GM19099 (cell line): ENCODE measurements around the gene CSGALNACT2.
A peak's percentile ranks its signal among the peaks of the same experiment; 100 is the strongest.

Experiments
- POLR2A ChIP-seq: IDR thresholded peaks from 3 replicates; pipeline ENCODE4 v1.6.1; 2011; ENCODE audit warnings: low read depth; ENCODE audit not compliant: insufficient read length; ENCODE audit errors: extremely low read depth

Gene CSGALNACT2, protein sequence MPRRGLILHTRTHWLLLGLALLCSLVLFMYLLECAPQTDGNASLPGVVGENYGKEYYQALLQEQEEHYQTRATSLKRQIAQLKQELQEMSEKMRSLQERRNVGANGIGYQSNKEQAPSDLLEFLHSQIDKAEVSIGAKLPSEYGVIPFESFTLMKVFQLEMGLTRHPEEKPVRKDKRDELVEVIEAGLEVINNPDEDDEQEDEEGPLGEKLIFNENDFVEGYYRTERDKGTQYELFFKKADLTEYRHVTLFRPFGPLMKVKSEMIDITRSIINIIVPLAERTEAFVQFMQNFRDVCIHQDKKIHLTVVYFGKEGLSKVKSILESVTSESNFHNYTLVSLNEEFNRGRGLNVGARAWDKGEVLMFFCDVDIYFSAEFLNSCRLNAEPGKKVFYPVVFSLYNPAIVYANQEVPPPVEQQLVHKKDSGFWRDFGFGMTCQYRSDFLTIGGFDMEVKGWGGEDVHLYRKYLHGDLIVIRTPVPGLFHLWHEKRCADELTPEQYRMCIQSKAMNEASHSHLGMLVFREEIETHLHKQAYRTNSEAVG

DNA sequence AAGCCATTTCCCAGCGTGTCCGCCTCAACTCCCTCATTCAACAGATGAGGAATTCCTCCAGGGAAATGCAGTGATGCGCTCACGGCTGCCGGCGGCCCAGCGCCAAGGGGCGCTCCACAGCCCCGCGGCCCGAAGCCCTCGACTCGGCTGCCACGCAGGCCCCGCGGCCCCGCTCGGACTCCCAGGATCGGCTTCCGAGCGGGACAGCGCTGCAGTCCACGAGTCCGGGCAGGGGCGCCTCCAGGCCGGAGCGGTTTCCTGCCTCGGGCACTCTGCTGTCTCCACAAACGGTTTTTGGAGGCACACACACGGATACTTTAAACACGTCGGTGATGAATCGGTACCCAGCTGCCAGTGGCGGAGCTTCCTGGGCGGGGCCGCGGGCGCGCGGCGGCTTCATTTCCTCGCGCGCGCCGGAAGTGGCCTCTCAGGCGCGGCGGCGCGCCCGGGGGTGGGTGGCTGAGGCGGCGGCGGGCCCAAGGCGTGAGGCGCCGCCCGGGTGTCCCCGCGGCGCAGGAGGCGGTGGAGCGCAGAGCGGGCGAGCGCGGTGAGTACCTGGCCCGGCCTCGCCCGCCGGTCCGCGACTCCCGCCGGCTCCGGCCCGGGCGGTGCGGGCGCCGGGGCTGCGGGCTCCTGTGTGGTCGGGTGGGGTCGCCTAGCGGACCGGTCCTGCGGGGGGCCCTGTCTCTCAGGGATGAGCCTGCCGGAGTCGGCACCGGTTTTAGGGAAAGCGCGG lies at the start of gene CSGALNACT2:
Gene CSGALNACT2 (plus strand): TSS at position 425 of the 736 bp plus-strand sequence. CDS start 16,705 bp downstream, outside the sequence.
- TF ChIP-seq POLR2A = peak; percentile 91

DNA sequence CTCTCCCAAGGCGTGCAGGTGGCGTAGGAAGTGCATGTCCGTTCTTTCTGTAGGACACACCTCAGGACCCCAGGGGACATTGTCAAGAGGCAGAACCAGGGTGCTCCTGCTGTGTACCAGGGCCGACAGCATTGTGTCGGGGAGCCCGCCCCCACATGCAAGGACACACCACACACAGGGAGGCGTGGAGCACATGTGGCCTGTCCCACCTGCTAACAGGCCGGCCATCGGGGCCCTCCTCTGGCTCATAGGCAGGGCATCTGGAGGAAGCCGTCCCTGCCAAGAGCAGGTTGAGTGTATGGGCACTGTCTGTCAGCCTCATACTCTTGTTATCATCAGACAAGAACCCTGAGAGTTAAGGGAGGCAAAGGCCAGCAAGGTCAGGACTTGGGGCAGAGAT lies 48.7 kb upstream of the CSGALNACT2 start:
- TF ChIP-seq POLR2A = no peak

DNA sequence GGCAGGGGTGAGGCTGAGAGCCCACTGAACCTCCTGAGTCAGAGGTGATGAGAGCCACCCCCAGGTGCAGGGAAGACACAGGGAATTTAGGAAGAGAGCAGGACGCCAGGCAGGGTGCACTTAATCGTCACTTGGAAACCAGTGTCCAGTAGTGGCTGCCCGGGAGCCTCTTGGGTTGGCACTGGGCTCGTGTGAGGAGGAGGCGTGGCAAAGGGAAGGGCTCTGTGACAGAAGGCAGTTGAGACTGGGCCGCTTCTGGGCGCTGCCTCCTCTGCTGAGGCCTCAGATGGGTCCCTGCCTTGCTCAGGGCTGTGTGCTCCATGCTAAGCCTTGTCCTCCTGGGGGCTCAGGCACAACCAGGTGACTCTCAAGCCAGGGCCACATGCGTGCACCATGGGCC lies 48.1 kb upstream of the CSGALNACT2 start:
- no peak for TF ChIP-seq POLR2A

DNA sequence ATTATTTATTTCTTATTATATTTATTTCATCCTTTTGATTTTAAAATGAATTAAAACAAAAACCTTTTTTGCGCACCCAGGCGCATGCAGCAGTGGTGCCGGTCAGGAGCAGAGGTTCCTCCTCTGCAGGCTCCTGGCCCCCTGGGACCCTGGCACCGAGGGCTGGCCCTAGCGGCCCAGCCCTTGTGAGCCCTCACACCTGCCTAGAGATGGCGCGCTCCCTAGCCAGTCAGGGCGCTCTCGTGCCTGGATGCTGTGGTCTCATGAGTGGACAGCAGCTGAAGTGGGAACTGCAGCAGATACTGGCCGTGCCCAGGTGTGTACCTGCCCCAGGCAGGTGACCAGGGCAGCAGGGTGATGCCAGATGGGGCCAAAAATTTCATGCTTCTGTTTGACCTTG lies 47.6 kb upstream of the CSGALNACT2 start:
- TF ChIP-seq POLR2A = no peak

DNA sequence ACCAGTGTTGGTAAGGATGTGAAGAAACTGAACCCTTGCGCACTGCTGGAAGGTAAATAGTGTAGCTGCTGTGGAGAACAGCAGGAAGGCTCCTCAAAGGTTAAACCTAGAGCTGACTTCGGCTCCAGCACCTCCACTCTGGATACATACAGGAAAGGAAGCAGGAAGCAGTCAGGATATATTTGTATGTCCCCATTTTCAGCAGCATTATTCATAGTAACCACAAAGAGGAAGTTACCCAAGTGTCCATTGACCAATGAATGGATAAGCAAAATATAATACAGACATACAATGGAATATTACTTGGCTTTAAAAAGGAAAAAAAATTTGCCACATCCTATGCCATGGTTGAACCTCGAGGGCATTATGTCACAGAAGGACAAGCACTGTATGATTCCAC lies 46.4 kb upstream of the CSGALNACT2 start:
- no peak for TF ChIP-seq POLR2A

DNA sequence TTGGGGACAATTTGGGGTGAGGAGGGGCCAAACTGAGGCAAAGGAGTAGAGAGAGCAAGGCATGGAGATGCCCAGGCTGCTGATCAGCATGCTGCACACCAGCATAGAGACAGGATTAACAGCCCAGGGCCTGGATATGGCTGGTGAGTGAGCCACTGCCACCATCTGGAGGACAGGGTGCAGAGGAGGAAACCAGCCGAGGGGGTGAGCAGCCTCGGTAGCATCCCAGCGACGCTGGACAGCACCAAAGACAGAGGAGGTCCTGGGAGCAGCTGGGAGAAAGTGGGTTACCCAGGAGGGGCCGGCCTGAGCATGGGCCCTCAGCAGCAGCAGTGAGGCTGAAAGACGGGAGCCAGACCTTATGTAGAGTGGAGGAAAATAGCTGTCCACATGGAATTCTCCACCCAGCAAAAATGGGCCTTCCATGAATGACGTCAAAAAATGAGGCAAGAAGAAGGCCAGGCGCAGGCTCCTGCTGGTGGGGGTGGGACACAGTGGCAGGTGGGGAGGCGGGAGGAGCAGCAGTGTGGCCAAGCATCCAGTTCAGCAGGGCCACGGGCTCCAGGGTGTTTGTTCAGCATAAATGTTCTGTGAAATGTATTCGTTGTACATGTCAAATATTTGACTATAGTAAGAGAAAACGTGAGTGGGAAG lies 44.7 kb upstream of the CSGALNACT2 start:
- TF ChIP-seq POLR2A = no peak

DNA sequence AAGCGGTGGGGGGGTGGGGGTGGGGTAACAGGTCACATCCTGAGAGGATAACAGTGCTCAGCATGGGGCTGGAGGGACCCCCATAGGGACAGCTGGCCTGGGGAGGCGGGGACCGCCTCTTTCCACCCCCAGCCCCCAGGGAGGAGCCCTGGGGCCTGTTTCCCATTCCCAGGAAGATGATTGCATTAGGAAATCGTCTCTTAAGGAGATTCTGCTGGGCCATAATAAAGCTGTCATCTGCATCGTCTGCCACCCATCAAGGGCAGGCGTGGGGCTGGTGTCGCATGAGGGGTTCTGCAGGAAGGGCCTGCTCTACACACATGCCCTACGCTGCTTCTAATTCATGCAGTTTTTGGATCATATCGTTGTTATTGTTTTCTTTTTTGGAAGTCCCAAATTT lies 44.2 kb upstream of the CSGALNACT2 start:
- no peak for TF ChIP-seq POLR2A

DNA sequence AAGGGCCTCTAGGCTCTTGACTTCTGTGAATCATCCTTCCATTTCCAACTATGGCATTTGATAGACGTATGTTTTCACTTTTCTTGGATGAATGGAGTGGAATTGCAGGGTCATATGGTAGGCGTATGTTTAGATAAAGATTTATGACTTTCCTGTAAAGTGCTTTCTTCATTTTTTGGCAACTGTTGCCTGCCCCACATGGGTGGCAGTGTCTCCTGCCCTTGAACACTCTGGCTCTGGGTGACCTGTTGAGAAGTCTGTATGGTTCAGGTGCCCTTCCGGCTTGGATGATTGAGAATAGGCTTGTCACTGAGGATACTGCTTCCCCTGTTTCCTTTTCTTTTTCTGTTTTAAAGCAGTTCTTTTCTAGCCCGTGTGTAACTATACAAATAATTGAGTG lies 38.3 kb upstream of the CSGALNACT2 start:
- no peak for TF ChIP-seq POLR2A

DNA sequence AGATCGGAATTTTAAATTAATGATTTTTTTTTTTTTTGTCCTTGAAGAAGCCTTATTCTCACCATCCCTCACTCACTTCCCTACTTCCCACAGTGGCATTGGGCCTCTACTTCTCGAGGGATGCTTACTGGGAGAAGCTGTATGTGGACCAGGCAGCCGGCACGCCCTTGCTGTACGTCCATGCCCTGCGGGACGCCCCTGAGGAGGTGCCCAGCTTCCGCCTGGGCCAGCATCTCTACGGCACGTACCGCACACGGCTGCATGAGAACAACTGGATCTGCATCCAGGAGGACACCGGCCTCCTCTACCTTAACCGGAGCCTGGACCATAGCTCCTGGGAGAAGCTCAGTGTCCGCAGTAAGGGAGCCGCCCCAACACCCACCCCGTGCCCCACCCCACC lies 37.9 kb upstream of the CSGALNACT2 start:
- TF ChIP-seq POLR2A = no peak

DNA sequence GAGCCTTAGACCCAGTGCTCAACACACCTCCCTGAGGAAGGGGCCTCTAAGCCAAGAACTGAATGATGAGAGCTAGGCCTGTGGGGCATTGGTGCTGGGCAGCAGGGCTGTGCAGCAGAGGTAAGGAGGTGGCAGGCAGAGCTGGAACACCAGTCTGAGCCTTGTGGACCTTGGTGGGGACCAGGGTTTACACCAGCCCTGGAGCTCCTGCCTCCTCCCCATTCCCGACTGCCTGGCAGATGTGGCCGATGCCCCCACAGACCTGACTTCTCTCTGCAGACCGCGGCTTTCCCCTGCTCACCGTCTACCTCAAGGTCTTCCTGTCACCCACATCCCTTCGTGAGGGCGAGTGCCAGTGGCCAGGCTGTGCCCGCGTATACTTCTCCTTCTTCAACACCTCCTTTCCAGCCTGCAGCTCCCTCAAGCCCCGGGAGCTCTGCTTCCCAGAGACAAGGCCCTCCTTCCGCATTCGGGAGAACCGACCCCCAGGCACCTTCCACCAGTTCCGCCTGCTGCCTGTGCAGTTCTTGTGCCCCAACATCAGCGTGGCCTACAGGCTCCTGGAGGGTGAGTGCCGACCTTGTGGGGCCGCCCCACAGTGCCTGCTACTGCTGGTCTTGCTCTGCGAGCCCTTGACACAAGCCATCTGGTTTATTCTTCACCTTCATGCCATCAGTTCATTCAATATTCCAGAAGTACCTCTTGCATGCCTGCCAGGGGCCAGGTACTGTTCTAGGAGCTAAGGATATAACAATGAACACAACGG lies 36.0 kb upstream of the CSGALNACT2 start:
- TF ChIP-seq POLR2A = no peak

DNA sequence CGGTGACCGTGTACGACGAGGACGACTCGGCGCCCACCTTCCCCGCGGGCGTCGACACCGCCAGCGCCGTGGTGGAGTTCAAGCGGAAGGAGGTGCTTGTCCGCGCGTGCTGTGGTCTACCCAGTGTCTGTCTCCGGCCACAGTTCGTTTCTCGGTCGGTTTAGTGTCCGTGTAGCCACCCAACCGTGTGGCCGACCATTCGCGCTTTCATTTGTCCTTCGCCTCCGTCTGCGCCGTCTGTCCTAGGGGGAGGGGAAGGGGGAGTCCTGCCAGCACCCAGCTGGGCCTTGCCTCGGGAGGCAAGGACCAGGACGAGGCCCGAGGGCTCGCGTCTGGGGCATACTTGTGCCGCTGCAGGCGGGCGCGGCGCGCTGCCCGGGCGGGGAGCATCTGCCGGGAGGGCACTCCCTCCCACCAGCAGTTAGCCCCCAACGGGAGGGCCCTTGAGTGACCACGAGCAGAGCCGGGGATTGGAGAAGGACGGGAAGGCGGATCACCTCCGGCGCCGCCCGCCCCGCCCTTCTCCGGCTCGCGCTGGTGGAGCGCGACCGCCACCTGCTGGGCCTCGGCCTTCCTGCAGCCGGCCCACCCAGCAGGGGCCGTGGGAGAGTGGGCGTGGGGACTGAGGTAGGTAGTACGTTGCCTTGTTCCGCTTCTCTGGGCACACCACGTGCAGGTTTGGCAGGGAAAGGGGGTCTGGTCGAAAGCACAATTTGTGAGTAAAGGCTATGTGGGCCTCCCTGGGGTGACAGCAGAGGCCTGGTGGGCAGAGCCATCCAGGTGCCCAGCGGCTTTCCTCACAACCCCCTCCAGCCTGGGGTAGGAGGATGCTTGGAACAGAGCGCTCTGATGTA lies 32.9 kb upstream of the CSGALNACT2 start:
- no peak for TF ChIP-seq POLR2A

DNA sequence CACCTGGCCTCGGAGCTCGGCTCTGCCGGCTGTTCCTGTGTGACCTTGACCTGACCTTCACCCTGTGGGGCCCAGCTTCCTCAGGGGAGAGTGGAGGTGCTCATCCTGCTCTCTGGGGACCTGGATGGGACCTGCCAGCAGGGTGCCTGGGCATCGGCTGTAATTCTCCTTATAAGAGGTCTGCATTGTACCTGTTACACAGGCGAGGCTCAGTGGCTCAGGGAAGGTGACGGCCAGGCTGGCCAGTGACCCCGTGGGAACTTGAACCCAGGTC lies 32.4 kb upstream of the CSGALNACT2 start:
- TF ChIP-seq POLR2A = no peak

DNA sequence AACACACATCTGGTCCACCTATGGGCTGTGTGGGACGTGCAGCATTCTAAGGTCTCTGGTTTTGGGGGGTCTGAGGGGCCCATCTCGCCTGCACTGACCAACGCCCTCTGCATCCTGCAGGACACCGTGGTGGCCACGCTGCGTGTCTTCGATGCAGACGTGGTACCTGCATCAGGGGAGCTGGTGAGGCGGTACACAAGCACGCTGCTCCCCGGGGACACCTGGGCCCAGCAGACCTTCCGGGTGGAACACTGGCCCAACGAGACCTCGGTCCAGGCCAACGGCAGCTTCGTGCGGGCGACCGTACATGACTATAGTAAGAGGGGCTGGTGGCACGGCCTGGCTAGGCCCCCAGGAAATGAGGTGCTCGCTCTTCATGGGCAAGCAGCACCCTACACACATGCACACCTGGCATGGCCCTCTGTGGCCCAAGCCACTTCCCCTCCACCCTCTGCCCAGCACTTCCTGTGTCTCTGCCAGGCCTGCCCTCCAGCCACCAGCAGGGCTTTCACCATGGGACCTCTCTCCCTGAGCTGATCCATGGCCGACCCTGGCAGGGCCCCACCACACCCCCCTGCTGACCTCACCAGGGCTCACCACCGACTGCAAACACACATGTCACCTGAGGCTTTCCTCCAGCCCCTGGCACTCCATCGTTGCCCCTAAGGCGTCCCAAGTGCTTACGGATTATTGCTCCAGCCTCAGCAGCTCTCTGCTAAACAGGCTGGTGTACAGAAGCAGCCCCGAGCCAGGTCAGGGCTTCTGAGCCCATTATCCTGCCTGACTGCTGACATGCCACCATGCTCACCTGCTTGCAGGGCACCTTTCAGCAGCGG lies 31.8 kb upstream of the CSGALNACT2 start:
- TF ChIP-seq POLR2A = no peak
